Calu3 (cell line): ENCODE results near the gene TOPBP1. TPM values are rescaled to one million over a fixed set of nuclear protein-coding genes. Genes with fewer than 3 reads are reported as not detected.
"Not testable (repeated sequence)": the region's sequence is repeated elsewhere in the genome, so short reads cannot be mapped to it uniquely, and the experiment has no call there.

ENCODE experiments used
- BruUV-seq: library from RNA; stranded (reverse); fragments of 400-500 nt; replicated peaks from 2 replicates; lab custom pipeline; 2021; lab: Mats Ljungman, UMichigan
- CTCF ChIA-PET: fragments of 300-600 bp; sonication (Branson Sonifier 250); formaldehyde crosslinking; loops from one replicate; lab custom pipeline; 2022; ENCODE audit warnings: antibody characterized with exemption; lab: Charles Lee
- DNase-seq: peaks from one replicate; pipeline ENCODE4 v3.0.0; 2022
- H3K27ac Mint-ChIP-seq: one replicate; pipeline ENCODE4 v1.8.0; 2022; ENCODE audit warnings: mixed read lengths; ENCODE audit not compliant: unreplicated experiment
- H3K27me3 Mint-ChIP-seq: one replicate; pipeline ENCODE4 v1.8.0; 2022; ENCODE audit warnings: mixed read lengths; ENCODE audit not compliant: unreplicated experiment
- H3K36me3 Mint-ChIP-seq: one replicate; pipeline ENCODE4 v1.8.0; 2022; ENCODE audit warnings: mild to moderate bottlenecking, moderate library complexity, mixed read lengths; ENCODE audit not compliant: insufficient read depth, unreplicated experiment
- H3K4me1 Mint-ChIP-seq: one replicate; pipeline ENCODE4 v1.8.0; 2022; ENCODE audit warnings: mild to moderate bottlenecking, low read depth, mixed read lengths; ENCODE audit not compliant: unreplicated experiment
- H3K4me3 Mint-ChIP-seq: one replicate; pipeline ENCODE4 v1.8.0; 2022; ENCODE audit warnings: mild to moderate bottlenecking, low read depth, moderate library complexity, mixed read lengths; ENCODE audit not compliant: unreplicated experiment
- H3K9me3 Mint-ChIP-seq: one replicate; pipeline ENCODE4 v1.8.0; 2022; ENCODE audit warnings: low read depth, mixed read lengths; ENCODE audit not compliant: unreplicated experiment
- intact Hi-C: fragments of 100-400 bp; cut with micrococcal nuclease; formaldehyde crosslinking; loops from one replicate; pipeline ENCODE4 v1.10.0; 2022; ENCODE audit not compliant: unreplicated experiment
- total RNA-seq: library from RNA; stranded (reverse); gene quantifications from 2 replicates; pipeline ENCODE4 v1.2.3, GENCODE V29; 2022
- TF ChIP-seq, protein P1 (sequence below): fragments of 200-600 bp; IDR thresholded peaks from one replicate; pipeline ENCODE4 v1.8.0; 2022; ENCODE audit warnings: antibody characterized with exemption; ENCODE audit not compliant: unreplicated experiment

The TOPBP1 gene
- total RNA-seq, 1 experiment from 2014 or later = 94.7 TPM

DNA sequence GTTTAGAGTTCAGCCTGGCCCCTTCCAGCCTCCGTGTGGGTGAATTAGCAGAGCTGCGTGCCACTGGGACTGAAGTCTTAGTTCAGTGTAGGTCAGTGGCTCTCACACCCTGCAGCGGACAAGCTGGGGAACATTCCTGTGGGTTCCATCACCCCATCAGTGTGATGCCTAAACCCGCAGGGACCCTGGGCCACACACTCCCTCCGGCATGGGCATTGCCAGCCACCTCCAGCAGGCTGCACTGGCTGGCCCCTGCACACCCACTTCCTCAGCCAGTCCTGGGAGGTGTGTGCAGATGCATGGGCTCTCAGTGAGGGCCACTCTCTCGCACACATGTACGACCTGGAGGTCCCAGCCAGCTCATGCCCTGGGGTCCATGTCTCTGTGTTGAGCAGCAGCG, 32.1 kb upstream of the TOPBP1 start:
- Mint-ChIP-seq H3K9me3 (no peaks in the 10 kb centered on the region), H3K27me3 (peaks cover 63% of the 10 kb centered on the region), H3K4me1 (no peaks in the 10 kb centered on the region), H3K27ac (no peak overlapping the region), H3K4me3 (no peak overlapping the region), H3K36me3 (no peaks in the 10 kb centered on the region)
- TF ChIP-seq, protein P1, sequence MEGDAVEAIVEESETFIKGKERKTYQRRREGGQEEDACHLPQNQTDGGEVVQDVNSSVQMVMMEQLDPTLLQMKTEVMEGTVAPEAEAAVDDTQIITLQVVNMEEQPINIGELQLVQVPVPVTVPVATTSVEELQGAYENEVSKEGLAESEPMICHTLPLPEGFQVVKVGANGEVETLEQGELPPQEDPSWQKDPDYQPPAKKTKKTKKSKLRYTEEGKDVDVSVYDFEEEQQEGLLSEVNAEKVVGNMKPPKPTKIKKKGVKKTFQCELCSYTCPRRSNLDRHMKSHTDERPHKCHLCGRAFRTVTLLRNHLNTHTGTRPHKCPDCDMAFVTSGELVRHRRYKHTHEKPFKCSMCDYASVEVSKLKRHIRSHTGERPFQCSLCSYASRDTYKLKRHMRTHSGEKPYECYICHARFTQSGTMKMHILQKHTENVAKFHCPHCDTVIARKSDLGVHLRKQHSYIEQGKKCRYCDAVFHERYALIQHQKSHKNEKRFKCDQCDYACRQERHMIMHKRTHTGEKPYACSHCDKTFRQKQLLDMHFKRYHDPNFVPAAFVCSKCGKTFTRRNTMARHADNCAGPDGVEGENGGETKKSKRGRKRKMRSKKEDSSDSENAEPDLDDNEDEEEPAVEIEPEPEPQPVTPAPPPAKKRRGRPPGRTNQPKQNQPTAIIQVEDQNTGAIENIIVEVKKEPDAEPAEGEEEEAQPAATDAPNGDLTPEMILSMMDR = no peak
- intact Hi-C loops = no loop called here
- BruUV-seq = no TSS peak
- DNase-seq = no peak
- CTCF ChIA-PET = interaction anchor here (1.7 to 1.8 kb wide), 2 partner anchors 12 to 14 kb away, joined by 4 to 5 read pairs; no protein-coding TSS in a partner anchor

DNA sequence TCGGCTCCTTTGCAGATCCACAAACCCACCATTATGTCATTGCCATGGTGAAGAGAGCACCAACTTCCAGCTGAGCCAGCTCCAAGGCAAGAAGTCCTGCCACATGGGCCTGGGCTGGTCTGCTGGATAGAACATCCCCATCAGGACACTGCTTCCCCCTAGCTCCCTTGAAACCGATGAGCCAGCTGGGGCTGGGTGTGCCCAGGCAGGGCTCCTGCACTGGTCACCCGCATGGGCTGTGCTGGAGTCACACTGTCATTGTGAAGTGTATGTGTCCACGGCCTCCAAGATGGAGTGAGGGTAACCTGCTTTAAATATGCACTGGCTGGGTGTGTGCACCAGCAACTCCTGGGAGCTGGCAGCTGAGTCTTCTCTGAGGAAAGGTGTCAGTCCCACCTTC, 31.0 kb upstream of the TOPBP1 start:
- H3K4me1 Mint-ChIP-seq = no peaks in the 10 kb centered on the region
- CTCF ChIA-PET = interaction anchor here (1.3 to 1.8 kb wide), 2 partner anchors 8 to 15 kb away, joined by 3 to 4 read pairs; no protein-coding TSS in a partner anchor
- no peaks in the 10 kb centered on the region for H3K36me3 Mint-ChIP-seq
- H3K9me3 Mint-ChIP-seq = no peaks in the 10 kb centered on the region
- no peak for DNase-seq
- no peak overlapping the region for H3K27ac Mint-ChIP-seq
- peaks cover 57% of the 10 kb centered on the region for H3K27me3 Mint-ChIP-seq
- no TSS peak for BruUV-seq
- TF ChIP-seq, protein P1 = no peak
- intact Hi-C loops = no loop called here
- H3K4me3 Mint-ChIP-seq = no peak overlapping the region

DNA sequence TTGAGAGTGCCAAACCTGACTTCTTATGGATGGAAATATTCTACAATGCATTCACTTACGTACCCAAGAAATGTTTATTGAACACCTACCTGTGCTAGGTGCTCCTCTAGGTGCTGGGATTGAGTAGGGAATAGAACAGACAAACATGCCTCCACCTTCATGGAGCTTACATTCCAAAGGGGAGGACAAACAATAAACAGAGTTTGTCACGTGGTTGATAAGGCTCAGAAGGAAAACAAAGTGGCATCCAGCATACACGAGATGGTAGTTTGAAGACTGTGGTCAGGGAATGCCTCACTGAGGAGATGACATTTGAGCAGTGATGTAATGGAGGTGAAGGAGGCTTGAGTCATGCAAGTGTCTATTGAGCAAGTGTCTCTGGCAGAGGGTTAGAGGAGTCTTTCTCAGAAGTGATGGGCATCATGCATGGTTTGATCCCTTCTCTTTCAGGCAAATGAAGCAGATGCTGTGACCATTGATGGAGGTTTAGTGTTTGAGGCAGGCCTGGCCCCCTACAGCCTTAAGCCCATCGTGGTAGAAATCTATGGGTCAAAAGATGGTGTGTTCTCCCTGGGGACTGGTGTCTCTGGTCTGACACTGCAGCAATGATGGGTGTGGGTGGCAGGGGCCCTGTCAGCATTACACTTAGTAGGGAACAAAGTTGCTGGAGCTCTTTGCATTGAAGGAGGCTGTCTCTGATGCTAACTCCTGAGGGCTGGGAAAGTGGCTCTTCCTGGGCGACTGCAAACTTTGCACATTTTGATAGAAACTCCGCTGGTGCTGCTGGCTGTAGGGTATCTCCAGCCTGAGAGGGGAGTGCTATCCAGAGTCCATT, 29.7 kb upstream of the TOPBP1 start:
- no peaks in the 10 kb centered on the region for H3K9me3 Mint-ChIP-seq
- TF ChIP-seq, protein P1 = no peak
- no TSS peak for BruUV-seq

DNA sequence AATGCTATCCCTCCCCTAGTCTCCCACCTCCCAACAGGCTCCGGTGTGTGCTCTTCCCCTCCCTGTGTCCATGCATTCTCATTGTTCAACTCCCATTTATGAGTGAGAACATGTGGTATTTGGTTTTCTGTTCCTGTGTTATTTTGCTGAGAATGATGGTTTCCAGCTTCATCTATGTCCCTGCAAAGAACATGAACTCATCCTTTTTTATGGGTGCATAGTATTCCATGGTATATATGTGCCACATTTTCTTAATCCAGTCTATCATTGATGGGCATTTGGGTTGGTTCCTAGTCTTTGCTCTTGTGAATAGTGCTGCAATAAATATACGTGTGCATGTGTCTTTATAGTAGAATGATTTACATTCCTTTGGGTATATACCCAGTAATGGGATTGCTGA, 16.3 kb upstream of the TOPBP1 start:
- H3K36me3 Mint-ChIP-seq, intact Hi-C loops, BruUV-seq, H3K27ac Mint-ChIP-seq, DNase-seq, H3K4me3 Mint-ChIP-seq, H3K4me1 Mint-ChIP-seq, CTCF ChIA-PET, H3K9me3 Mint-ChIP-seq: not testable (repeated sequence)
- peaks cover 40% of the 10 kb centered on the region for H3K27me3 Mint-ChIP-seq

More for the DNA sequence above, 29.7 kb upstream of the TOPBP1 start:
- no peak overlapping the region for H3K27ac Mint-ChIP-seq
- CTCF ChIA-PET = interaction anchor here (1.3 kb wide), 1 partner anchor 9 kb away, joined by 3 read pairs; no protein-coding TSS in a partner anchor
- no peak overlapping the region for H3K4me3 Mint-ChIP-seq
- H3K36me3 Mint-ChIP-seq = no peaks in the 10 kb centered on the region
- DNase-seq = no peak
- H3K4me1 Mint-ChIP-seq = no peaks in the 10 kb centered on the region
- peaks cover 64% of the 10 kb centered on the region for H3K27me3 Mint-ChIP-seq
- intact Hi-C loops = no loop called here
